Measurements from ENCODE around the gene MLH3. TPM values are rescaled to one million over a fixed set of nuclear protein-coding genes. Genes with fewer than 3 reads are reported as not detected.

The MLH3 gene
- total and polyA plus RNA-seq, 2 donors (not counting 3 experiments of a cell fraction or from before 2014, with no cell fraction given): 4.8 to 16.5 TPM

- no TSS peak for BruUV-seq (replicated peaks)
- Histone ChIP-seq H3K4me1 (ENCODE audit: control insufficient read depth, extremely low read depth, insufficient read depth, low read length) (no peaks in the 10 kb centered on the region), H3K27ac (ENCODE audit: insufficient read depth, low read depth, low read length) (no peak overlapping the region), H4K20me1 (replicated peaks; ENCODE audit: control insufficient read depth, extremely low read depth, insufficient read depth, low read length) (no peaks in the 10 kb centered on the region), H3K27me3 (ENCODE audit: control insufficient read depth in 2 of 2, insufficient read depth in 2 of 2, low read length in 2 of 2) (no peaks in the 10 kb centered on the region), H3K9me3 (replicated peaks; ENCODE audit: control insufficient read depth, insufficient read depth, low read length) (no peaks in the 10 kb centered on the region), H3K4me3 (replicated peaks in 1 of 3; ENCODE audit: insufficient read depth in 1 of 3, low read depth in 1 of 3, low read length in 3 of 3) (no peak overlapping the region), H2AFZ (ENCODE audit: low read depth, low read length) (no peak overlapping the region), H3K36me3 (ENCODE audit: control insufficient read depth in 2 of 2, extremely low read depth in 1 of 2, insufficient read depth in 2 of 2, low read length in 2 of 2) (no peaks in the 10 kb centered on the region), H3K4me2 (ENCODE audit: insufficient read depth, low read length) (no peak overlapping the region), H3K9me1 (replicated peaks; ENCODE audit: control insufficient read depth, extremely low read depth, insufficient read depth, low read length) (no peaks in the 10 kb centered on the region), H3K9ac (replicated peaks; ENCODE audit: extremely low read depth, insufficient read depth, low read length) (no peak overlapping the region), H3K79me2 (ENCODE audit: control insufficient read depth, insufficient read depth, low read length) (peaks cover 17% of the 10 kb centered on the region)
- dilution Hi-C loops (cut with MboI; ENCODE audit: extremely low pct_ligation_motif_present, low sequenced_read_pairs) (no loop called here), intact Hi-C loops (cut with micrococcal nuclease) (no loop called here)
- no peak for DNase-seq (ENCODE audit: low read depth, low spot score)
- no peak for FAIRE-seq
- ChIA-PET CTCF (interaction anchor here (1.4 kb wide), 1 partner anchor 9 kb away, joined by 3 read pairs; no protein-coding TSS in a partner anchor), POLR2A (no interaction called here)
- TF ChIP-seq MYC (IDR thresholded peaks at IDR 0.05; ENCODE audit: low read depth, low read length): no peak
- no peak for TF ChIP-seq EZH2 (IDR thresholded peaks at IDR 0.05; ENCODE audit: borderline replicate concordance, low read depth, low read length, severe bottlenecking)
- TF ChIP-seq MAX (IDR thresholded peaks at IDR 0.05; ENCODE audit: insufficient read depth, insufficient read length): no peak
- no peak for TF ChIP-seq POLR2A (IDR thresholded peaks at IDR 0.05; ENCODE audit: low read depth, low read length)
- TF ChIP-seq JUN (IDR thresholded peaks at IDR 0.05; ENCODE audit: borderline replicate concordance, insufficient read depth, insufficient read length, low read depth): no peak
- TF ChIP-seq FOS (IDR thresholded peaks at IDR 0.05; ENCODE audit: borderline replicate concordance, insufficient read depth, low read length): no peak
- no peak for TF ChIP-seq GATA2 (IDR thresholded peaks at IDR 0.05; ENCODE audit: insufficient read depth, insufficient read length, low read depth, low read length)
- TF ChIP-seq, protein P1, sequence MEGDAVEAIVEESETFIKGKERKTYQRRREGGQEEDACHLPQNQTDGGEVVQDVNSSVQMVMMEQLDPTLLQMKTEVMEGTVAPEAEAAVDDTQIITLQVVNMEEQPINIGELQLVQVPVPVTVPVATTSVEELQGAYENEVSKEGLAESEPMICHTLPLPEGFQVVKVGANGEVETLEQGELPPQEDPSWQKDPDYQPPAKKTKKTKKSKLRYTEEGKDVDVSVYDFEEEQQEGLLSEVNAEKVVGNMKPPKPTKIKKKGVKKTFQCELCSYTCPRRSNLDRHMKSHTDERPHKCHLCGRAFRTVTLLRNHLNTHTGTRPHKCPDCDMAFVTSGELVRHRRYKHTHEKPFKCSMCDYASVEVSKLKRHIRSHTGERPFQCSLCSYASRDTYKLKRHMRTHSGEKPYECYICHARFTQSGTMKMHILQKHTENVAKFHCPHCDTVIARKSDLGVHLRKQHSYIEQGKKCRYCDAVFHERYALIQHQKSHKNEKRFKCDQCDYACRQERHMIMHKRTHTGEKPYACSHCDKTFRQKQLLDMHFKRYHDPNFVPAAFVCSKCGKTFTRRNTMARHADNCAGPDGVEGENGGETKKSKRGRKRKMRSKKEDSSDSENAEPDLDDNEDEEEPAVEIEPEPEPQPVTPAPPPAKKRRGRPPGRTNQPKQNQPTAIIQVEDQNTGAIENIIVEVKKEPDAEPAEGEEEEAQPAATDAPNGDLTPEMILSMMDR (IDR thresholded peaks at IDR 0.05; ENCODE audit: extremely low read depth in 1 of 2, insufficient read depth in 1 of 2, low read depth in 1 of 2, low read length in 2 of 2): no peak
- no peak for TF ChIP-seq POLR2AphosphoS5 (IDR thresholded peaks at IDR 0.05; ENCODE audit: insufficient read depth, low read depth, low read length)
These were observed 2.4 kb upstream of the MLH3 start for GRCh38 chr14:75053396-75054291.

Measured in endothelial cell of umbilical vein (primary cell).